ENCODE results near the gene HTR3C. TPM values are rescaled to one million over a fixed set of nuclear protein-coding genes. Genes with fewer than 3 reads are reported as not detected.

The HTR3C gene
- total RNA-seq, 1 experiment from 2014 or later, result not detected

- Histone ChIP-seq H3K27me3 (replicated peaks; ENCODE audit: insufficient read depth, low read depth, low read length, poor library complexity) (no peaks in the 10 kb centered on the region), H3K4me3 (ENCODE audit: low read depth, low read length, poor library complexity, severe bottlenecking) (peak overlapping the region; percentile 98), H3K27ac (ENCODE audit: low read depth, low read length, poor library complexity, severe bottlenecking) (no peak overlapping the region), H3K36me3 (ENCODE audit: insufficient read depth, low read length, poor library complexity, severe bottlenecking) (peaks cover 7% of the 10 kb centered on the region), H3K9me3 (ENCODE audit: low read depth, low read length, poor library complexity, severe bottlenecking) (no peaks in the 10 kb centered on the region), H3K4me1 (ENCODE audit: insufficient read depth, low read length, poor library complexity, severe bottlenecking) (peaks cover 10% of the 10 kb centered on the region)
- no TSS peak for BruUV-seq (replicated peaks)
- intact Hi-C loops (cut with micrococcal nuclease; ENCODE audit: unreplicated experiment), result loop anchor here (5.0 kb wide), 1 partner anchor 119 kb away; no protein-coding TSS in a partner anchor
- ChIA-PET CTCF (no interaction called here), POLR2A (ENCODE audit: low non-redundant PET) (no interaction called here)
- TF ChIP-seq, protein P1, sequence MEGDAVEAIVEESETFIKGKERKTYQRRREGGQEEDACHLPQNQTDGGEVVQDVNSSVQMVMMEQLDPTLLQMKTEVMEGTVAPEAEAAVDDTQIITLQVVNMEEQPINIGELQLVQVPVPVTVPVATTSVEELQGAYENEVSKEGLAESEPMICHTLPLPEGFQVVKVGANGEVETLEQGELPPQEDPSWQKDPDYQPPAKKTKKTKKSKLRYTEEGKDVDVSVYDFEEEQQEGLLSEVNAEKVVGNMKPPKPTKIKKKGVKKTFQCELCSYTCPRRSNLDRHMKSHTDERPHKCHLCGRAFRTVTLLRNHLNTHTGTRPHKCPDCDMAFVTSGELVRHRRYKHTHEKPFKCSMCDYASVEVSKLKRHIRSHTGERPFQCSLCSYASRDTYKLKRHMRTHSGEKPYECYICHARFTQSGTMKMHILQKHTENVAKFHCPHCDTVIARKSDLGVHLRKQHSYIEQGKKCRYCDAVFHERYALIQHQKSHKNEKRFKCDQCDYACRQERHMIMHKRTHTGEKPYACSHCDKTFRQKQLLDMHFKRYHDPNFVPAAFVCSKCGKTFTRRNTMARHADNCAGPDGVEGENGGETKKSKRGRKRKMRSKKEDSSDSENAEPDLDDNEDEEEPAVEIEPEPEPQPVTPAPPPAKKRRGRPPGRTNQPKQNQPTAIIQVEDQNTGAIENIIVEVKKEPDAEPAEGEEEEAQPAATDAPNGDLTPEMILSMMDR (conservative IDR thresholded peaks at IDR 0.05; ENCODE audit: low read depth, low read length), result no peak
- no peak for TF ChIP-seq EZH2 (IDR thresholded peaks at IDR 0.05; ENCODE audit: borderline replicate concordance, low read depth, low read length, poor library complexity, severe bottlenecking)
- no peak for DNase-seq (ENCODE audit: low spot score)
These were observed 36.7 kb upstream of the HTR3C start for GRCh38 chr3:184016169-184016570.

DNA sequence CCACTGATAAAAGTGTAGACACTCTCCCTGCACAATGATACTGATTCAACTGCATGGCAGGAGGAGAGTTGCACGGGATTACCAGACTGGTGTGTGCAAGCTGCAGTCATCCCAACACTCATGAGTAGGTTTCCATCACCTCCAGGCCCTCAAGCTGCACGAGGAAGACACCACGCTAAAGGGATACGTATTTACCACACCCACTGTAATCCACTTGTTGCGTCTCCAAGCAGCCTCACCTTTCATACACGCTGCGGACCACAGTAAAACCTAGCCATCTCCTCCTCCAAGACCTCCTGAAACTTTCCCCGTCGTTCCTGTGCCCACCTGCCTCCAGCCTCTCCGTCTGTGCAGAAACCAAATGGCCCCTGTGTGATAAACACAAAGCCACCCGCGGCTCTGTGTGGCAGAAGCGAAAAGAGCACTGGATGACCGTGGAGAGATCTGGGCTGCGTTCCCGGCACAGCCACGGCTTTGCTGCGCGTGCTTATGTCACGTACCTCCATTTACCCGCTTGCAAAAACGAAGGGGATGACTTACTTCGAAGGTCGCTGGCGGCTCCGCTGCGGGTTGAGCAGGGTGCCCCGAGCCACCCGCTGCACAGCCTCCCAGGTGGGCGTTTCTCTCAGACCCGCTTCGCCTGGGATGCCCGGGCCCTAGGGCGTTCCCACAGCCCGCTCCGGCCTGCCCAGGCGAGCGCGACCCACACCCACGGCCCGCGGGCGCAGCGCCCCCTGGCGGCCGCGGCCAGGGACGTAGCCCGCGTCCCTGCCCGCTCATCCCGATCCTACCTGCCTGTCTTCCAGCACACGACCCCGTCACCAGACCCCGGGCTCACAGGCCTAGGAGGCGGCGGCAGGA lies 35.8 kb upstream of the HTR3C start:
- Histone ChIP-seq H3K4me1 (ENCODE audit: insufficient read depth, low read length, poor library complexity, severe bottlenecking) (peaks cover 10% of the 10 kb centered on the region), H3K4me3 (ENCODE audit: low read depth, low read length, poor library complexity, severe bottlenecking) (peak overlapping the region; percentile 98), H3K27ac (ENCODE audit: low read depth, low read length, poor library complexity, severe bottlenecking) (peak overlapping the region; percentile 56), H3K9me3 (ENCODE audit: low read depth, low read length, poor library complexity, severe bottlenecking) (no peaks in the 10 kb centered on the region), H3K27me3 (replicated peaks; ENCODE audit: insufficient read depth, low read depth, low read length, poor library complexity) (no peaks in the 10 kb centered on the region), H3K36me3 (ENCODE audit: insufficient read depth, low read length, poor library complexity, severe bottlenecking) (peaks cover 7% of the 10 kb centered on the region)
- peak; percentile 67 for DNase-seq (ENCODE audit: low spot score)
- TF ChIP-seq, protein P1 (conservative IDR thresholded peaks at IDR 0.05; ENCODE audit: low read depth, low read length), result peak; percentile 82
- TF ChIP-seq EZH2 (IDR thresholded peaks at IDR 0.05; ENCODE audit: borderline replicate concordance, low read depth, low read length, poor library complexity, severe bottlenecking), result no peak
- CTCF ChIA-PET, result interaction anchor here (0.5 to 0.7 kb wide), 2 partner anchors 24 to 211 kb away, joined by 4 read pairs; no protein-coding TSS in a partner anchor
- POLR2A ChIA-PET (ENCODE audit: low non-redundant PET), result no interaction called here
- no TSS peak for BruUV-seq (replicated peaks)
- intact Hi-C loops (cut with micrococcal nuclease; ENCODE audit: unreplicated experiment), result loop anchor here (5.0 kb wide), 1 partner anchor 120 kb away; no protein-coding TSS in a partner anchor

- DNase-seq (ENCODE audit: low spot score), result peak; percentile 96
- H3K27ac ChIP-seq (ENCODE audit: low read depth, low read length, poor library complexity, severe bottlenecking), result peak within 1 kb of the TSS; percentile 56
- H3K36me3 ChIP-seq (ENCODE audit: insufficient read depth, low read length, poor library complexity, severe bottlenecking), result no peaks in the 10 kb centered on the region
- TF ChIP-seq EZH2 (IDR thresholded peaks at IDR 0.05; ENCODE audit: borderline replicate concordance, low read depth, low read length, poor library complexity, severe bottlenecking), result no peak
- TF ChIP-seq, protein P1 (conservative IDR thresholded peaks at IDR 0.05; ENCODE audit: low read depth, low read length), result no peak
- BruUV-seq (replicated peaks), result no TSS peak
- CTCF ChIA-PET, result interaction anchor here (0.7 kb wide), 1 partner anchor 211 kb away, joined by 4 read pairs; no protein-coding TSS in a partner anchor
- intact Hi-C loops (cut with micrococcal nuclease; ENCODE audit: unreplicated experiment), result loop anchor here (5.0 kb wide), 1 partner anchor 121 kb away; no protein-coding TSS in a partner anchor
- H3K9me3 ChIP-seq (ENCODE audit: low read depth, low read length, poor library complexity, severe bottlenecking), result no peaks in the 10 kb centered on the region
- peaks cover 10% of the 10 kb centered on the region for H3K4me1 ChIP-seq (ENCODE audit: insufficient read depth, low read length, poor library complexity, severe bottlenecking)
- POLR2A ChIA-PET (ENCODE audit: low non-redundant PET), result no interaction called here
- H3K4me3 ChIP-seq (ENCODE audit: low read depth, low read length, poor library complexity, severe bottlenecking), result peak within 1 kb of the TSS; percentile 98
- H3K27me3 ChIP-seq (replicated peaks; ENCODE audit: insufficient read depth, low read depth, low read length, poor library complexity), result no peaks in the 10 kb centered on the region
These were observed 35.0 kb upstream of the HTR3C start, which contains the start of gene ABCC5 for GRCh38 chr3:184017672-184018423. TSS of gene ABCC5 (minus strand) at chr3:184017884. CDS start at chr3:184014392, 3,492 bp downstream.

Data from A673 (cell line).